Smooth muscle cell of bladder (primary cell): ENCODE data around the gene REC8. TPM values are rescaled to one million over a fixed set of nuclear protein-coding genes. Genes with fewer than 3 reads are reported as not detected.

Source experiments
- total RNA-seq: library from RNA; depleted of rRNA; stranded (reverse); fragments of >200 nt; gene quantifications from 2 replicates; pipeline ENCODE4 v1.2.3, GENCODE V29; 2014

The REC8 gene
- total RNA-seq, 1 donor from 2014 or later: 0.85 TPM

Other genes with a start within 250 kb of the REC8 start
- 49.8 and 69.3 TPM in 2 replicates for gene DHRS4, start 218.3 kb upstream of the REC8 start, total RNA-seq
- 13.9 and 16.8 TPM in 2 replicates for gene DHRS4L2, start 183.2 kb upstream of the REC8 start, total RNA-seq
- gene CARMIL3, start 120.1 kb upstream of the REC8 start, total RNA-seq: under 0.01 TPM in 2 replicates
- not detected in 2 replicates for gene CPNE6, start 100.5 kb upstream of the REC8 start, total RNA-seq
- gene PCK2, start 77.8 kb upstream of the REC8 start, total RNA-seq: 20.1 and 38.3 TPM in 2 replicates
- 50.9 and 53.0 TPM in 2 replicates for gene DCAF11, start 57.3 kb upstream of the REC8 start, total RNA-seq
- 0.28 and 0.46 TPM in 2 replicates for gene NRL, start 57.1 kb upstream of the REC8 start, total RNA-seq
- gene FITM1, start 41.4 kb upstream of the REC8 start, total RNA-seq: under 0.01 TPM in 1 of 2 replicates, not detected in the other
- 104 and 134 TPM in 2 replicates for gene PSME1, start 35.9 kb upstream of the REC8 start, total RNA-seq
- 17.4 and 17.8 TPM in 2 replicates for gene EMC9, start 30.5 kb upstream of the REC8 start, total RNA-seq
- 83.8 and 104 TPM in 2 replicates for gene PSME2, start 25.5 kb upstream of the REC8 start, total RNA-seq
- gene RNF31, start 24.6 kb upstream of the REC8 start, total RNA-seq: 25.0 and 32.0 TPM in 2 replicates
- gene IRF9, start 10.8 kb upstream of the REC8 start, total RNA-seq: 65.7 and 69.2 TPM in 2 replicates
- 27.4 and 27.8 TPM in 2 replicates for gene IPO4, start 16.7 kb downstream of the REC8 start, total RNA-seq
- gene TM9SF1, start 23.4 kb downstream of the REC8 start, total RNA-seq: 50.9 and 58.4 TPM in 2 replicates
- 0.14 and 0.28 TPM in 2 replicates for gene TSSK4, start 33.6 kb downstream of the REC8 start, total RNA-seq
- 19.7 and 20.3 TPM in 2 replicates for gene CHMP4A, start 41.4 kb downstream of the REC8 start, total RNA-seq
- 16.2 and 17.7 TPM in 2 replicates for gene MDP1, start 44.0 kb downstream of the REC8 start, total RNA-seq
- gene NEDD8, start 60.3 kb downstream of the REC8 start, total RNA-seq: 226 and 239 TPM in 2 replicates
- gene GMPR2, start 60.8 kb downstream of the REC8 start, total RNA-seq: 123 and 126 TPM in 2 replicates
- gene TINF2, start 70.5 kb downstream of the REC8 start, total RNA-seq: 37.0 and 42.7 TPM in 2 replicates
- gene TGM1, start 91.1 kb downstream of the REC8 start, total RNA-seq: 0.71 and 1.6 TPM in 2 replicates
- gene RABGGTA, start 99.5 kb downstream of the REC8 start, total RNA-seq: 16.6 and 20.1 TPM in 2 replicates
- gene DHRS1, start 127.7 kb downstream of the REC8 start, total RNA-seq: 7.2 and 10.5 TPM in 2 replicates
- 14.2 and 17.1 TPM in 2 replicates for gene NOP9, start 127.8 kb downstream of the REC8 start, total RNA-seq
- 1.00 and 1.8 TPM in 2 replicates for gene CIDEB, start 135.9 kb downstream of the REC8 start, total RNA-seq
- 1.6 and 2.7 TPM in 2 replicates for gene LTB4R2, start 138.1 kb downstream of the REC8 start, total RNA-seq
- 0.71 and 1.9 TPM in 2 replicates for gene LTB4R, start 139.4 kb downstream of the REC8 start, total RNA-seq
- 3.4 and 5.3 TPM in 2 replicates for gene ADCY4, start 163.0 kb downstream of the REC8 start, total RNA-seq
- gene RIPK3, start 167.9 kb downstream of the REC8 start, total RNA-seq: 2.5 and 2.8 TPM in 2 replicates
- gene NFATC4, start 196.1 kb downstream of the REC8 start, total RNA-seq: 48.2 and 66.7 TPM in 2 replicates
- gene NYNRIN, start 226.9 kb downstream of the REC8 start, total RNA-seq: 6.4 and 10.2 TPM in 2 replicates